Pancreas (tissue), 10 donors: ENCODE results near the gene EFCAB10. TPM values are rescaled to one million over a fixed set of nuclear protein-coding genes. Genes with fewer than 3 reads are reported as not detected.
"Not testable (repeated sequence)": the region's sequence is repeated elsewhere in the genome, so short reads cannot be mapped to it uniquely, and the experiment has no call there.

Experiments
- ATAC-seq, 4 donors: fragments of 200-7000 bp; cut with Tn5 transposase; one replicate each; pipeline versions ENCODE4 v1.8.0 to v1.9.1; 2020; ENCODE audit warnings: mild to moderate bottlenecking in 4 of 4, moderate library complexity in 4 of 4
- DNase-seq, 6 donors: peaks; one replicate each; pipeline ENCODE4 v3.0.0-alpha.2; 2020
- FAIRE-seq: peaks from 2 replicates; lab custom pipeline; 2012; peaks lifted over from hg19 to GRCh38; lab: Jason Lieb, UNC
- H3K27ac ChIP-seq, 4 donors: fragments of 200-600 bp; sonication (generic); 1 replicate in 3 of 4; 2 replicates in 1 of 4; pipeline versions ENCODE4 v1.5.0 to v1.8.0; 2020
- H3K27me3 ChIP-seq, 4 donors: fragments of 200-600 bp; one replicate each; pipeline ENCODE4 v1.8.0; 2021
- H3K36me3 ChIP-seq, 3 donors: fragments of 200-600 bp; sonication (generic) in 1 of 3; one replicate each; pipeline versions ENCODE4 v1.5.0 to v1.8.0; 2020 to 2021
- H3K4me1 ChIP-seq, 3 donors: fragments of 200-600 bp; one replicate each; pipeline ENCODE4 v1.8.0; 2021
- H3K4me3 ChIP-seq, 4 donors: fragments of 200-600 bp; sonication (generic) in 2 of 4; one replicate each; pipeline versions ENCODE4 v1.5.0 to v1.8.0; 2020 to 2021
- H3K9me3 ChIP-seq, 4 donors: fragments of 200-600 bp; one replicate each; pipeline ENCODE4 v1.8.0; 2021
- WGBS, 2 donors: extraction: QIAGEN DNeasy Blood & Tissue Kit; methylation state at CpG; one replicate each; pipeline ENCODE4 v1.1.7; 2013; 5-methylcytosine and 5-hydroxymethylcytosine counted together
- intact Hi-C, 3 donors: fragments of 100-400 bp; cut with DNase I; formaldehyde crosslinking; loops; one replicate each; pipeline versions ENCODE4 v1.11.1 to v1.14.2; 2022
- polyA plus RNA-seq, 2 donors: library from polyadenylated mRNA; stranded (reverse); fragments of 200-250 nt; gene quantifications; one replicate each; pipeline ENCODE4 v1.2.3, GENCODE V29; 2013
- total RNA-seq, 6 donors: library from RNA; stranded (reverse); fragmentation: NEBNext Ultra II Directional in 4 of 6; extraction: Animal tissue kit (Norgen Biotek cat#: 25700) in 4 of 6; gene quantifications; one replicate each; pipeline versions ENCODE4 v1.2.1 to v1.2.4, GENCODE V29; 2021 to 2023
- TF ChIP-seq, protein P1 (sequence below), 4 donors: fragments of 200-600 bp; sonication (generic) in 3 of 4; IDR thresholded peaks; one replicate each; pipeline versions ENCODE4 v1.5.0 to v1.8.0; 2021; ENCODE audit warnings: antibody characterized with exemption in 4 of 4
- donor health status: healthy with polysubstance abuse.
- donor health status: DM: no; HTN: no; CAD: no; lungs with moderate emphysema.
- donor health status: DM: no; HTN: no; CAD: no.
- donor health status: control.
- donor health status: control.
- donor health status: Bipolar disorder and iron deficiency.
- donor health status: DM: yes; HTN: yes; CAD: no.
- donor health status: DM: no; HTN: no; CAD: no.
- donor health status: DM: no; HTN: no; CAD: no.
- donor health status: DM: yes; HTN: yes; CAD: no.

Gene EFCAB10
- total and polyA plus RNA-seq, 8 donors, result 0.12 TPM; not detected in 7

GRCh38 chr7:105599551-105599950 lies 18.3 kb upstream of the EFCAB10 start:
- Histone ChIP-seq H3K9me3 (no peaks in the 10 kb centered on the region), H3K27me3 (no peaks in the 10 kb centered on the region), H3K4me3 (no peak overlapping the region), H3K4me1 (no peaks in the 10 kb centered on the region), H3K27ac (no peak overlapping the region), H3K36me3 (no peaks in the 10 kb centered on the region)
- 53 to 57% methylated on average over 3 of the region's 3 CpGs for WGBS, 2 donors
- intact Hi-C loops, result no loop called here
- FAIRE-seq, result no peak
- ATAC-seq, result no peak
- TF ChIP-seq, protein P1, sequence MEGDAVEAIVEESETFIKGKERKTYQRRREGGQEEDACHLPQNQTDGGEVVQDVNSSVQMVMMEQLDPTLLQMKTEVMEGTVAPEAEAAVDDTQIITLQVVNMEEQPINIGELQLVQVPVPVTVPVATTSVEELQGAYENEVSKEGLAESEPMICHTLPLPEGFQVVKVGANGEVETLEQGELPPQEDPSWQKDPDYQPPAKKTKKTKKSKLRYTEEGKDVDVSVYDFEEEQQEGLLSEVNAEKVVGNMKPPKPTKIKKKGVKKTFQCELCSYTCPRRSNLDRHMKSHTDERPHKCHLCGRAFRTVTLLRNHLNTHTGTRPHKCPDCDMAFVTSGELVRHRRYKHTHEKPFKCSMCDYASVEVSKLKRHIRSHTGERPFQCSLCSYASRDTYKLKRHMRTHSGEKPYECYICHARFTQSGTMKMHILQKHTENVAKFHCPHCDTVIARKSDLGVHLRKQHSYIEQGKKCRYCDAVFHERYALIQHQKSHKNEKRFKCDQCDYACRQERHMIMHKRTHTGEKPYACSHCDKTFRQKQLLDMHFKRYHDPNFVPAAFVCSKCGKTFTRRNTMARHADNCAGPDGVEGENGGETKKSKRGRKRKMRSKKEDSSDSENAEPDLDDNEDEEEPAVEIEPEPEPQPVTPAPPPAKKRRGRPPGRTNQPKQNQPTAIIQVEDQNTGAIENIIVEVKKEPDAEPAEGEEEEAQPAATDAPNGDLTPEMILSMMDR (IDR thresholded peaks at IDR 0.05), result no peak
- no peak for DNase-seq

DNA sequence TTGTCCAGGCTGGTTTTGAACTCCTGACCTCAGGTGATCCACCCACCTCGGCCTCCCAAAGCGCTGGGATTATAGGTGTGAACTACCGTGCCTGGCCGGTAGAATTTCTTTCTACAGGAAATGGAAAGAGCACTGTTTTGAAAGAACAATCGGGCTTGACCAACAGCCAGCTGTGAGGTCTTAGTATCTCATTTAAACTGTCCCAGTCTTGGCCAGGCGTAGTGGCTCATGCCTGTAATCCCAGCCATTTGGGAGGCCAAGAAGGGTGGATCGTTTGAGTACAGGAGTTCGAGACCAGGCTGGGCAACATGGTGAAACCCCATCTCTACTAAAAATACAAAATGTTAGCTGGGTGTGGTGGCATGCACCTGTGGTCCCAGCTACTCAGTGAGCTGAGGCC lies 17.8 kb upstream of the EFCAB10 start:
- ATAC-seq, H3K27me3 ChIP-seq, H3K9me3 ChIP-seq, intact Hi-C loops, FAIRE-seq, DNase-seq, H3K4me3 ChIP-seq, H3K27ac ChIP-seq, H3K4me1 ChIP-seq, H3K36me3 ChIP-seq: not testable (repeated sequence)
- WGBS, 2 donors, result 77% methylated on average over 8 of the region's 8 CpGs

DNA sequence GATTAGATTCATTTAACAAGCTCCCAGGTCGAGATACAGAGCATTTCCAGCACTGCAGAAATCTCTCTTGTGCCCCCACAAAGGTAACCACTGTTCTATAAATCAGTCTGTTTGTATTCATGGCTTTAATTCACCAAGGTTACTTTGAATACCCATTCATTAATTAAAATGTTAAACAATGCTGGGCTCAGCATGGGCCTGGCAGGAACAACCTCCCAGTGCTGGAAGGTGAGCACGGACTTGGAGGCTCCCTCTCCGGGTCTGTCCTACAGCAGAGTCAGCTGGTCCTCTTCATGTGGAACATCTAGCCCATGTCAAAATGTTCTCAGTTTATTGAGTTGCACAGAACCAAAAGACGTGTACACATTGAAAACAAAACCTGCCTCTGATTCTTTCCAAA lies 15.6 kb upstream of the EFCAB10 start:
- H3K4me3 ChIP-seq, result no peak overlapping the region
- DNase-seq (no peak), FAIRE-seq (no peak), ATAC-seq (no peak)
- WGBS, 2 donors, result 54 to 64% methylated on average over 4 of the region's 4 CpGs
- no peaks in the 10 kb centered on the region for H3K27me3 ChIP-seq
- no peaks in the 10 kb centered on the region for H3K36me3 ChIP-seq
- TF ChIP-seq, protein P1 (IDR thresholded peaks at IDR 0.05), result no peak
- no peak overlapping the region for H3K27ac ChIP-seq
- H3K9me3 ChIP-seq, result no peaks in the 10 kb centered on the region
- intact Hi-C loops, result no loop called here
- no peaks in the 10 kb centered on the region for H3K4me1 ChIP-seq

DNA sequence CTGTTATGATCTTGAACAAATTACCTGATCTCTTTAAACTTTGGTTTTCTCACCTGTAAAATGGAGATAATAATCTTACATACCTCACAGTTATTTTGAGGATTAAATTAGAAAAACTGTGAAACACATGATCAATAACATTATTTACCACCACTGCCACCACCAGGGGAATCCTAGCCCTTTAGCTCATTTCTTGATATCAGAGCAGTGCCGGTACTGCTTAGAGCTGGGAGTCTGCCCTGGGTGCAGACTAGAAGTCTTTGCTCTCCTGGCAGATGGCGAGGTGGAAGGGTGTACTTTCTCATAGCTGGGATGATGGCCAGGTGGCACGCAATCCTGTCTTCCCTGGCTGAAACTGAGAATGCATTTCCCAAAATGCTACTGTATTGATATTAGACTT lies 12.7 kb upstream of the EFCAB10 start:
- Histone ChIP-seq H3K27ac (no peak overlapping the region), H3K9me3 (no peaks in the 10 kb centered on the region), H3K27me3 (no peaks in the 10 kb centered on the region), H3K4me1 (no peaks in the 10 kb centered on the region), H3K36me3 (no peaks in the 10 kb centered on the region), H3K4me3 (no peak overlapping the region)
- TF ChIP-seq, protein P1 (IDR thresholded peaks at IDR 0.05), result no peak
- ATAC-seq, result peak in 1 of 4 donors; percentile 53
- no peak for DNase-seq
- intact Hi-C loops, result no loop called here
- no peak for FAIRE-seq
- 24% methylated on average over 3 of the region's 3 CpGs for WGBS, 2 donors

GRCh38 chr7:105591522-105591921 lies 10.2 kb upstream of the EFCAB10 start:
- FAIRE-seq (no peak), DNase-seq (no peak), ATAC-seq (no peak)
- 74 to 80% methylated on average over 2 of the region's 2 CpGs for WGBS, 2 donors
- Histone ChIP-seq H3K4me1 (no peaks in the 10 kb centered on the region), H3K4me3 (no peak overlapping the region), H3K27me3 (no peaks in the 10 kb centered on the region), H3K9me3 (no peaks in the 10 kb centered on the region), H3K27ac (no peak overlapping the region), H3K36me3 (no peaks in the 10 kb centered on the region)
- TF ChIP-seq, protein P1 (IDR thresholded peaks at IDR 0.05), result no peak
- intact Hi-C loops, result no loop called here
